Mesenchymal stem cell (in vitro differentiated cells and primary cell): ENCODE results near the gene KLHL29.
A peak's percentile ranks its signal among the peaks of the same experiment; 100 is the strongest.

Source experiments
- DNase-seq: peaks from one replicate; pipeline ENCODE4 v3.0.0-alpha.2; 2013
- H2AFZ ChIP-seq: one replicate; pipeline ENCODE4 v1.6.1; 2013; ENCODE audit warnings: low read depth, mild to moderate bottlenecking, control low read depth, inconsistent platforms, low read length, moderate library complexity
- H2AK5ac ChIP-seq: 2 replicates; pipeline ENCODE4 v1.6.1; 2013; ENCODE audit warnings: low read length, moderate library complexity, mild to moderate bottlenecking, inconsistent platforms; ENCODE audit not compliant: severe bottlenecking
- H2BK120ac ChIP-seq: one replicate; pipeline ENCODE4 v1.6.1; 2013; ENCODE audit warnings: low read depth, mild to moderate bottlenecking, inconsistent platforms, low read length, moderate library complexity
- H2BK12ac ChIP-seq, 2 experiments: one replicate each; pipeline ENCODE4 v1.6.1; 2013; ENCODE audit warnings: inconsistent platforms in 2 of 2, low read length in 2 of 2, mild to moderate bottlenecking in 2 of 2, moderate library complexity in 2 of 2, control low read depth in 1 of 2
- H2BK15ac ChIP-seq: one replicate; pipeline ENCODE4 v1.6.1; 2013; ENCODE audit warnings: mild to moderate bottlenecking, low read depth, inconsistent platforms; ENCODE audit not compliant: poor library complexity, severe bottlenecking
- H2BK5ac ChIP-seq: 2 replicates; pipeline ENCODE4 v1.6.1; 2013; ENCODE audit warnings: low read depth, mild to moderate bottlenecking, low read length, control low read depth, inconsistent platforms; ENCODE audit not compliant: poor library complexity, severe bottlenecking
- H3K14ac ChIP-seq, 2 experiments: one replicate each; pipeline ENCODE4 v1.6.1; 2013; ENCODE audit warnings: inconsistent platforms in 2 of 2, low read length in 2 of 2, control low read depth in 1 of 2, mild to moderate bottlenecking in 1 of 2, moderate library complexity in 1 of 2
- H3K18ac ChIP-seq, 2 experiments: one replicate each; pipeline ENCODE4 v1.6.1; 2013; ENCODE audit warnings: inconsistent platforms in 2 of 2, low read length in 2 of 2, control low read depth in 1 of 2, low read depth in 1 of 2, mild to moderate bottlenecking in 1 of 2
- H3K23ac ChIP-seq, 2 experiments: one replicate each; pipeline ENCODE4 v1.6.1; 2013; ENCODE audit warnings: inconsistent platforms in 2 of 2, low read length in 2 of 2, mild to moderate bottlenecking in 2 of 2, moderate library complexity in 2 of 2, control low read depth in 1 of 2
- H3K27ac ChIP-seq: 2 replicates; pipeline ENCODE4 v1.5.1; 2013; ENCODE audit warnings: mild to moderate bottlenecking, moderate library complexity, low read length, control low read depth, inconsistent platforms; ENCODE audit not compliant: poor library complexity, severe bottlenecking
- H3K27me3 ChIP-seq, 2 experiments: 2 replicates each; pipeline versions ENCODE4 v1.6.1 to v1.7.0; 2013; ENCODE audit warnings: low read length in 2 of 2, mild to moderate bottlenecking in 2 of 2, moderate library complexity in 2 of 2, control low read depth in 1 of 2, inconsistent platforms in 1 of 2; ENCODE audit not compliant: control insufficient read depth in 1 of 2, insufficient read depth in 1 of 2
- H3K36me3 ChIP-seq, 2 experiments: 2 replicates each; pipeline versions ENCODE4 v1.6.1 to v1.7.0; 2013; ENCODE audit warnings: low read length in 2 of 2, control low read depth in 1 of 2, inconsistent platforms in 1 of 2, low read depth in 1 of 2, mild to moderate bottlenecking in 1 of 2; ENCODE audit not compliant: insufficient read depth in 2 of 2, control insufficient read depth in 1 of 2
- H3K4ac ChIP-seq, 2 experiments: one replicate each; pipeline ENCODE4 v1.6.1; 2013; ENCODE audit warnings: inconsistent platforms in 2 of 2, low read length in 2 of 2, mild to moderate bottlenecking in 2 of 2, moderate library complexity in 2 of 2, control low read depth in 1 of 2, low read depth in 1 of 2
- H3K4me1 ChIP-seq: 2 replicates; pipeline ENCODE4 v1.6.1; 2013; ENCODE audit warnings: low read depth, low read length, control low read depth; ENCODE audit not compliant: control insufficient read depth, insufficient read depth
- H3K4me2 ChIP-seq: 2 replicates; pipeline ENCODE4 v1.6.1; 2013; ENCODE audit warnings: low read length, mild to moderate bottlenecking, inconsistent platforms; ENCODE audit not compliant: poor library complexity, severe bottlenecking
- H3K4me3 ChIP-seq, 2 experiments: 2 replicates each; pipeline versions ENCODE4 v1.5.1 to v1.7.0; 2013; ENCODE audit warnings: low read length in 2 of 2, mild to moderate bottlenecking in 2 of 2, control low read depth in 1 of 2, low read depth in 1 of 2; ENCODE audit not compliant: insufficient read depth in 1 of 2
- H3K79me1 ChIP-seq: replicated peaks from 2 replicates; pipeline ENCODE4 v1.6.1; 2013; ENCODE audit warnings: mild to moderate bottlenecking, control low read depth, low read length, inconsistent platforms; ENCODE audit not compliant: poor library complexity, severe bottlenecking
- H3K9ac ChIP-seq: 2 replicates; pipeline ENCODE4 v1.7.0; 2013; ENCODE audit warnings: mild to moderate bottlenecking, low read length, moderate library complexity
- H3K9me3 ChIP-seq: 2 replicates; pipeline ENCODE4 v1.7.0; 2013; ENCODE audit warnings: mild to moderate bottlenecking, low read length; ENCODE audit not compliant: control insufficient read depth
- H4K8ac ChIP-seq: one replicate; pipeline ENCODE4 v1.6.1; 2013; ENCODE audit warnings: inconsistent platforms, mild to moderate bottlenecking, low read length, moderate library complexity
- H4K91ac ChIP-seq: one replicate; pipeline ENCODE4 v1.6.1; 2013; ENCODE audit warnings: mild to moderate bottlenecking, low read length, inconsistent platforms
- WGBS: methylation state at CpG from one replicate; pipeline ENCODE4 v1.1.7; 2013; ENCODE audit warnings: mixed read lengths; 5-methylcytosine and 5-hydroxymethylcytosine counted together

Gene KLHL29

DNA sequence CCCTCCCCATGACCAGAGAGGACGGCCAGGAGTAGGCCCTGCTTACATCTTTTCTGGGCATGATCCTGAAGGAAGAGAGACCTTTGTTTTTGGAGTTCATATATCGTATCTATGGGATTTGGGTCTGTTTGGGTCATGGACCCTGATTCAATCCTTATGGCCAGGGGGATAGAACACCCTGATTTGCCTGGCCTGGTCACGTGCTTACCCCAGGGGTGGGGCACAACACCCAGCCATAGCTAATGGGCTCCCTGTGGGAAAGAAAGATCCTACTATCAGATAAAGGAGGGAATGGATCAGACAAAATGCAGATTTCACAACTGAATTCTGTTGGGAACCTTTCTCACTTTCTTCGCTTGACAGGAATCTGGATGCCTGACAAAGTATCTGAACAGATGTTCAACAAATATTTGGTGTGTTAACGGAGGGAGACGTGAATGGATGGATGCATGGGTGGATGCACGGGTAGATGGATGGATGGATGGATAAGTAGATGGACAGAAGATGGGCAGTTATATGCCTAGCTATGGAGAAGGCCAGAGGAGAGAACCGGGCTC, 155.9 kb downstream of the KLHL29 start:
- no peak overlapping the region for H3K27ac ChIP-seq
- H3K4ac ChIP-seq: no peak overlapping the region
- H2BK5ac ChIP-seq: no peak overlapping the region
- no peak overlapping the region for H3K4me3 ChIP-seq
- H3K27me3 ChIP-seq: peaks cover 0 to 15% of the 10 kb centered on the region in 2 experiments
- no peak overlapping the region for H3K4me2 ChIP-seq
- WGBS: 94% methylated on average over 8 of the region's 8 CpGs
- no peak overlapping the region for H2BK15ac ChIP-seq
- no peak for DNase-seq
- peaks cover 3 to 4% of the 10 kb centered on the region in 2 experiments for H3K36me3 ChIP-seq
- H3K9ac ChIP-seq: no peak overlapping the region
- no peaks in the 10 kb centered on the region for H3K9me3 ChIP-seq
- H3K79me1 ChIP-seq: peaks cover 13% of the 10 kb centered on the region
- H2BK12ac ChIP-seq: no peak overlapping the region
- no peak overlapping the region for H4K91ac ChIP-seq
- H3K18ac ChIP-seq: no peak overlapping the region
- peaks cover 4% of the 10 kb centered on the region for H3K4me1 ChIP-seq
- no peak overlapping the region for H3K14ac ChIP-seq
- H2AK5ac ChIP-seq: no peak overlapping the region
- H2AFZ ChIP-seq: no peak overlapping the region
- H4K8ac ChIP-seq: no peak overlapping the region
- peak overlapping the region in 1 of 2 experiments; percentile 57 for H3K23ac ChIP-seq
- no peak overlapping the region for H2BK120ac ChIP-seq

DNA sequence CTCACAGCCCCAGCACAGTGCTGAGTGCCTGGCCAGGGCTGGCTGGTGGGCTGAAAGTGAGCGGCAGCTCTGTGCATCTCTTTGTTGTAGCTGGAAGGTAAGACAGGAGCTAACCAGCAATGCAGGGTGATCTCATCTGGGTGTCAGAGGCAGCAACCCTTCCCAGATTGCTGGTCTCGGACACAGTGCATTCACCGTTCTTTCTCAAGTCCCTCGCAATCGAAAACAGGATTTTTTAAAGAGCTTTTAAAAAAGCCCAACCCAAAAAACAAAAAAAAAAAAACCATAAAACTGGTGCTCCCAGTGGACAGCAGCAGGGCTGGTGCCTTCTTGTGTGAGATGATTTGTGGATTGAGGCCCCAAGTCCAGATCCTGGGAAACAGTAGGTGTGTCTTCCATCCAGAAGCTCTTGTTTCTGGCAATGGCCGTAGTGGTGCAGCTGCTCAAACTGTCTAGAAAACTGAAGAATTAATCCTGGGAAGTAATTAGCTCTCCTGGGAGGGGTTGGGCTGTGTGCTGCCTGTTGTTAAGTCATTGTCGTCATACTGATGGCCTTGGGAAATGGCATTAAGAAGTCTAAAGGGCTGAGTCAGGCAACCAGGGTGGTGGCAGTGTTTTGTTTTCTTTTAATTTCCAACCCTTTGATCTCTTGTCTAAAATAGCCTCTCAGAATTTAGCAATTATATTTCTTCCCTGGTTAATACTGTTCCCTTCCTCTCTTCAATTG, 156.7 kb downstream of the KLHL29 start:
- Histone ChIP-seq H3K4me2 (no peak overlapping the region), H3K14ac (no peak overlapping the region), H2BK5ac (no peak overlapping the region), H3K18ac (no peak overlapping the region), H3K27me3 (peaks cover 0 to 15% of the 10 kb centered on the region in 2 experiments), H2BK15ac (no peak overlapping the region), H2AFZ (no peak overlapping the region), H3K27ac (no peak overlapping the region), H3K4me1 (peaks cover 4% of the 10 kb centered on the region), H3K9me3 (no peaks in the 10 kb centered on the region), H3K36me3 (peaks cover 0 to 3% of the 10 kb centered on the region in 2 experiments), H3K4me3 (no peak overlapping the region), H3K9ac (peak overlapping the region; percentile 27), H3K23ac (no peak overlapping the region), H4K91ac (peak overlapping the region; percentile 30), H2BK12ac (no peak overlapping the region), H3K79me1 (peaks cover 16% of the 10 kb centered on the region), H2BK120ac (no peak overlapping the region), H4K8ac (no peak overlapping the region), H2AK5ac (no peak overlapping the region), H3K4ac (no peak overlapping the region)
- peak; percentile 47 for DNase-seq
- WGBS: 63% methylated on average over 5 of the region's 7 CpGs

DNA sequence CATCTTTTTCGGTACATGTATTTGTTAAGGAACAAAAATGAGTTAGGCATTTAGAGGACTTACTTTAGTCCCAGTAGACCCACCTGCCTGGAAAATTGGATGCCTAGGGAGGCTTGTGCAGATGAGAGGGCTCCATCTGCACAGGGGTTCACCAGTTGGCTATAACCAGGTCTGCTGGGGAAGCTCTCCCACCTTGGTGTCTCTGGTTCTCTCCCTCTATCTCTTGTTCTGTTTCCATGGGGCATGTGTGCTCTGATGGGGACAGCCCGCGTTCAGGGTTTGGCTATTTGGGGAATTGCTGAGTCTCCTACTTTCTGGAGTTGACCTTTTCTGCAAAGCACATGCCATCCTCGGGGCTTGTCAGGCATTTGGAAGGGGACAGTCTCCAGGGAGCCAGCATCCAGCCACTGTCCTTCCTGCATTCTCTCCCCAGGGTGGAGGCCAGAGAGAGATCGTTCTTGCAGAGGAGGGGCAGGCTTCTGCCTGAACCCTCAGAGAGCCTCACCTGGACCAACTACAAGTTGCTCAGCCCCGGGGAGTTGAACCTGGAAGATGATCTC, 157.3 kb downstream of the KLHL29 start:
- peaks cover 0 to 3% of the 10 kb centered on the region in 2 experiments for H3K36me3 ChIP-seq
- H2BK5ac ChIP-seq: no peak overlapping the region
- H3K4me3 ChIP-seq: no peak overlapping the region
- peaks cover 6% of the 10 kb centered on the region for H3K4me1 ChIP-seq
- no peaks in the 10 kb centered on the region for H3K9me3 ChIP-seq
- no peak overlapping the region for H3K18ac ChIP-seq
- peak overlapping the region in 1 of 2 experiments; percentile 11 for H3K23ac ChIP-seq
- 73% methylated on average over 5 of the region's 6 CpGs for WGBS
- no peak overlapping the region for H3K4me2 ChIP-seq
- no peak overlapping the region for H4K8ac ChIP-seq
- no peak overlapping the region for H2AFZ ChIP-seq
- H3K14ac ChIP-seq: no peak overlapping the region
- no peak overlapping the region for H2AK5ac ChIP-seq
- H2BK12ac ChIP-seq: no peak overlapping the region
- peaks cover 0 to 15% of the 10 kb centered on the region in 2 experiments for H3K27me3 ChIP-seq
- no peak overlapping the region for H4K91ac ChIP-seq
- H3K4ac ChIP-seq: no peak overlapping the region
- H3K9ac ChIP-seq: no peak overlapping the region
- H3K79me1 ChIP-seq: peaks cover 16% of the 10 kb centered on the region
- no peak overlapping the region for H3K27ac ChIP-seq
- no peak overlapping the region for H2BK15ac ChIP-seq
- DNase-seq: no peak
- H2BK120ac ChIP-seq: no peak overlapping the region

GRCh38 chr2:23543302-23543701, 158.3 kb downstream of the KLHL29 start:
- Histone ChIP-seq H3K4me2 (no peak overlapping the region), H3K18ac (no peak overlapping the region), H3K27ac (no peak overlapping the region), H2AFZ (no peak overlapping the region), H2BK120ac (no peak overlapping the region), H3K4me3 (no peak overlapping the region), H3K36me3 (peaks cover 3 to 5% of the 10 kb centered on the region in 2 experiments), H3K4me1 (peaks cover 6% of the 10 kb centered on the region), H3K23ac (no peak overlapping the region), H3K4ac (peak overlapping the region in 1 of 2 experiments; percentile 7), H2BK5ac (no peak overlapping the region), H4K8ac (no peak overlapping the region), H2AK5ac (no peak overlapping the region), H3K27me3 (peaks cover 0 to 15% of the 10 kb centered on the region in 2 experiments), H3K79me1 (peaks cover 14% of the 10 kb centered on the region), H2BK12ac (no peak overlapping the region), H4K91ac (no peak overlapping the region), H3K14ac (no peak overlapping the region), H2BK15ac (no peak overlapping the region), H3K9me3 (no peaks in the 10 kb centered on the region), H3K9ac (no peak overlapping the region)
- WGBS: 95% methylated on average over 10 of the region's 10 CpGs
- no peak for DNase-seq
